GM12864 (cell line): ENCODE data around the gene RAB9A.
A peak's percentile ranks its signal among the peaks of the same experiment; 100 is the strongest.

Source experiments
- DNase-seq: peaks from one replicate; pipeline ENCODE4 v3.0.0-alpha.2; 2011; ENCODE audit warnings: low read depth
- H3K4me3 ChIP-seq: 2 replicates; pipeline ENCODE4 v1.5.1; 2011; ENCODE audit warnings: mild to moderate bottlenecking, low read depth, low read length, control low read depth
- TF ChIP-seq, protein P1 (sequence below): IDR thresholded peaks from 2 replicates; pipeline ENCODE4 v1.5.1; 2011; ENCODE audit warnings: low read depth, mild to moderate bottlenecking, moderate library complexity, low read length, control low read depth, inconsistent platforms; ENCODE audit errors: missing control alignments

The RAB9A gene

DNA sequence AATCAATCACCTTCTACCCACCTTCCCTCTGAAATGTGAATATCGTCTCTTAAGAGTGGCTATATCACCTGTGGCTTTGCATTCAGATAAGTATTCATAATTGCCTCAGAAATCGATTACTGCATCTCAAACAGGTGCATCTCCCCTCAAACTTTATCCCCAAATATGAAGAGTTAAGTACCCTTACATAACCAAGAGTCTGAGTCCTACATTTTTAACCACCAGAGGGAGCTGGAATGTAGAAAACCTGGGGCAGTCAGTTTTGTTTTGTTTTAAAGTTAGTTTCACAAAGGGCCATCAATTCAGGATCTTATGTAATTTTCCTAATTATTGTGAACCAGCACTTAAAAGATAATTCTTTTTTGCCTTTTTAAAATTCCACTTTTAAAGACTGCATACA lies 30.3 kb upstream of the RAB9A start:
- no peak overlapping the region for H3K4me3 ChIP-seq
- TF ChIP-seq, protein P1, sequence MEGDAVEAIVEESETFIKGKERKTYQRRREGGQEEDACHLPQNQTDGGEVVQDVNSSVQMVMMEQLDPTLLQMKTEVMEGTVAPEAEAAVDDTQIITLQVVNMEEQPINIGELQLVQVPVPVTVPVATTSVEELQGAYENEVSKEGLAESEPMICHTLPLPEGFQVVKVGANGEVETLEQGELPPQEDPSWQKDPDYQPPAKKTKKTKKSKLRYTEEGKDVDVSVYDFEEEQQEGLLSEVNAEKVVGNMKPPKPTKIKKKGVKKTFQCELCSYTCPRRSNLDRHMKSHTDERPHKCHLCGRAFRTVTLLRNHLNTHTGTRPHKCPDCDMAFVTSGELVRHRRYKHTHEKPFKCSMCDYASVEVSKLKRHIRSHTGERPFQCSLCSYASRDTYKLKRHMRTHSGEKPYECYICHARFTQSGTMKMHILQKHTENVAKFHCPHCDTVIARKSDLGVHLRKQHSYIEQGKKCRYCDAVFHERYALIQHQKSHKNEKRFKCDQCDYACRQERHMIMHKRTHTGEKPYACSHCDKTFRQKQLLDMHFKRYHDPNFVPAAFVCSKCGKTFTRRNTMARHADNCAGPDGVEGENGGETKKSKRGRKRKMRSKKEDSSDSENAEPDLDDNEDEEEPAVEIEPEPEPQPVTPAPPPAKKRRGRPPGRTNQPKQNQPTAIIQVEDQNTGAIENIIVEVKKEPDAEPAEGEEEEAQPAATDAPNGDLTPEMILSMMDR: peak; percentile 38
- DNase-seq: peak; percentile 26

DNA sequence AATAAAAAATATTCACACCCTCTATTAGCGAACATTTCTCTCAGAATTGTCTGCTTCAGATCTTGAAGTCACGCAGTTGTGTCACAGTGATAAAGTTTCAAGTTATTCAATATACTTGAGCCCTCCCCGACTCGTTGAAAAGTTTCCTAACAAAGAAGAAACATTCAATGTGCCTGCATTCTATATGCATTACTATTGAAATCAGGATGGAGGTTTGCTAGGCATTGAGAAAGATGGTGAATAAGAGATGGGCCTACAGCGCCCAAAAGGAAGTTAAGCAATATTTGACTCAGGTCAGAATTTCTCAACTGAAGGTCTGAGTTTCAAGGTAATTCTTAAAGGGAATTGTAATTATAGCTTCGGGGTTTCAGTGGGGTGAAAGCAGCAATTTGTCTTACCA lies 29.9 kb upstream of the RAB9A start:
- TF ChIP-seq, protein P1: no peak
- H3K4me3 ChIP-seq: no peak overlapping the region
- DNase-seq: no peak

DNA sequence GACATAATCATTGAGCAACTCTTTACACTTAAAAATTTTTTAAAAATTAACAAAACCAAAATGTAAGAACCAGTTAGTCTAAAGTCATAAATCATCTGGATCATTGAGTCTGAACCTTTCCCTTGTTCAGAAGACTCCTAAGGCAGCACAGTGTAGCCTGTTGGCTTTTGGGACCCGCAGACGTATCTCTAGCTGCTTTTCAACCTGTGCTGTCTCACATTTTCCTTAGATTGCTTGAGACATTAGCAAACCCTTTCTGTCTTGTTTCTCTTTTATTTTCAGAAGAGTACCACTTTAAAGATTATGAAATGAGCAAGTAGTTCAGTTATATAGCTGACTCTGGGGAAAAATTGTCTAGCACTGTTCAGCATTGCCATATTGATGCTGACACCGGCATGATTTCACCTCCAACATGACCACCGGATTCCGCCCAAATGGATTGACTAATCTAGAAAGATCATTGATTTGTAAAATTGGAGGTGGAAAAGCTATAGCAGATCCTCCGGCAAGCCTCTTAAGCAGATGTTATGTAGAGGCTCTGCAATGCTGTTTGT lies 27.1 kb upstream of the RAB9A start:
- TF ChIP-seq, protein P1: no peak
- peak overlapping the region; percentile 44 for H3K4me3 ChIP-seq
- DNase-seq: no peak

DNA sequence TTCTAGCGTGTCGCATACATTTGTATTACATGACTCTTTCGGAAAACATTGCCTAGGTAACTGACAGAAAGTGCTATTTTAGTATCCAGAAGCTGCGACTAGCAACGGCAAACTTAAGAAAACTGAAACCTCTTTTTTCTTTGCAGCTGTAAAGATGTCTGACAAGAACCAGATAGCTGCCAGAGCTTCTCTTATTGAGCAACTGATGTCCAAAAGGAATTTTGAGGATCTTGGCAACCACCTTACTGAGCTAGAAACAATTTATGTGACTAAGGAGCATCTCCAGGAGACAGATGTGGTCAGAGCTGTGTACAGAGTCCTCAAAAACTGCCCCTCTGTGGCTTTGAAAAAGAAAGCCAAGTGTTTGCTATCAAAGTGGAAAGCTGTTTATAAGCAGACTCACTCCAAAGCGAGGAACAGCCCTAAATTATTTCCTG lies 26.6 kb upstream of the RAB9A start:
- peak overlapping the region; percentile 44; the same call in 1 of the 2 replicates for H3K4me3 ChIP-seq
- DNase-seq: no peak
- TF ChIP-seq, protein P1: no peak

DNA sequence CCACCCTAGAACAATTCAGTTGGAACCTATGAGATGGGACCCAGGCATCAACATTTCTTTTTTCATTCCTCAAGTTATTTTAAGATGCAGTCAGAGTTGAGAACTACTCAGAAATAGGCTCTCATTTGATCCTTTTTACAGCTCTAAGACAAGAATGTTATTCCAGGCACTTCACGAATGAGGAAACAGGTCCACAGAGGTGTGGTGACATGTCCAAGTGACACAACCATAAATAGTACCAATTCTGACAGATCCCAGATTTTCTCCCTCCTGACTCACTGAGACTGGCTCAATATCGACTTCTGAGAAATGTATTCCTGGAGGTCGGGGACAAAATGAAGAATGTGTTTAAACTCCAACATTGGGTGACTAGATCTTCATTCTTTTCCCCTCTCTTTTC lies 24.9 kb upstream of the RAB9A start:
- TF ChIP-seq, protein P1: no peak
- no peak overlapping the region for H3K4me3 ChIP-seq
- DNase-seq: no peak

DNA sequence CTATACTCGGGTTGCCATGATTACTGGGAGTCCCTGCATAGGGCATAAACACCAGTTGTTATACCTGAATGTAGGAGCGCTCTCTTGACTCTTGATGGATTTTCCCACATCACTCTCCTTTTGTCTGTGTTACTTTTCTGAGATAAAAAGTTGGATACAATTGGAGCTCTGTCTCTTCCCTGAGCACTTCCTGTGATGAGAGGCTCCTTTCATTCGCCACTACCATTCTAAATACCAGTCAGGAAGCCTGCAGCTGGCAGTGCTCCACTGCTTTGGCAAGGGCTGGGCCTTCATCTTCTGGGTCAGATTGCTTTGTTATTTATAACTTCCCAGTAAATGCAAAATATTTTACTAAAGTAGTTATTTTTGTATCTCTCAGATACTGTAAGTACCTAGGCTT lies 22.1 kb upstream of the RAB9A start:
- DNase-seq: no peak
- TF ChIP-seq, protein P1: no peak

DNA sequence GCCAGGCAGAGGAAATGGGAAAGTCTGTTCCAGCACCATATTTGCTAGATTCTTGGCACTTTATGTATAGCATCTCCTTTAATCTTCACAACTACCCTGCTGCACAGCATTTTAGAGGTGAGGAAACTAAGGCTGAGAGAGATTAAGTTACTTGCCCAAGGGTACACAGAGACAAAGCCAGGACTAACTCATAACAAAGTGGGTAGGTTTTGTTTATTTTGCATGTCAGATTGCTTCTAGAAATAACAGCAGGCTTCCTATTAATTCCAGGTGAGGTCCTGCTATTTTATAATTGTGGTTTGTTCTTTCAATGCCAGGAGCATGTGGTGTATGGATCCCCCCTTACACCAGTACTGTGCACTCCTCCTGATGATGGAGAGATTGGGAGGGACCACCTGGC lies 21.0 kb upstream of the RAB9A start:
- TF ChIP-seq, protein P1: no peak
- DNase-seq: no peak
- no peak overlapping the region for H3K4me3 ChIP-seq

More for the DNA sequence above, 22.1 kb upstream of the RAB9A start:
- H3K4me3 ChIP-seq: no peak overlapping the region
